Keratinocyte (primary cell): ENCODE measurements around the gene P2RY2. TPM values are rescaled to one million over a fixed set of nuclear protein-coding genes. Genes with fewer than 3 reads are reported as not detected.
A peak's percentile ranks its signal among the peaks of the same experiment; 100 is the strongest.

Source experiments
- DNase-seq: peaks from one replicate; pipeline ENCODE4 v3.0.0-alpha.2; 2011; ENCODE audit warnings: low read depth, missing footprints, low spot score
- FAIRE-seq: peaks from 2 replicates; lab custom pipeline; 2011; peaks lifted over from hg19 to GRCh38; lab: Jason Lieb, UNC
- H2AFZ ChIP-seq: 2 replicates; pipeline ENCODE4 v1.6.0; 2012; ENCODE audit warnings: low read length, control low read depth, inconsistent platforms; ENCODE audit not compliant: control insufficient read depth
- H3K27ac ChIP-seq: 2 replicates; pipeline ENCODE4 v1.5.1; 2011; ENCODE audit warnings: low read length; ENCODE audit not compliant: control insufficient read depth, insufficient read depth
- H3K27me3 ChIP-seq: 3 replicates; pipeline ENCODE4 v1.6.0; 2011; ENCODE audit warnings: low read length; ENCODE audit not compliant: control insufficient read depth, insufficient read depth; ENCODE audit errors: extremely low read depth
- H3K36me3 ChIP-seq, 2 experiments: 2 replicates in 1 of 2; 3 replicates in 1 of 2; pipeline ENCODE4 v1.5.1; 2011; ENCODE audit warnings: low read length in 2 of 2, mild to moderate bottlenecking in 1 of 2; ENCODE audit not compliant: control insufficient read depth in 2 of 2, insufficient read depth in 2 of 2; ENCODE audit errors: extremely low read depth in 1 of 2
- H3K4me1 ChIP-seq: 3 replicates; pipeline ENCODE4 v1.5.1; 2011; ENCODE audit warnings: low read length; ENCODE audit not compliant: control insufficient read depth, insufficient read depth; ENCODE audit errors: extremely low read depth
- H3K4me2 ChIP-seq: 3 replicates; pipeline ENCODE4 v1.6.0; 2011; ENCODE audit warnings: low read depth, low read length; ENCODE audit not compliant: control insufficient read depth, insufficient read depth; ENCODE audit errors: extremely low read depth
- H3K4me3 ChIP-seq, 3 experiments: fragments of 200-600 bp in 1 of 3; sonication (generic) in 1 of 3; 2 replicates in 2 of 3; 3 replicates in 1 of 3; pipeline ENCODE4 v1.5.1; 2011 to 2016; ENCODE audit warnings: low read length in 3 of 3, mild to moderate bottlenecking in 3 of 3, control low read depth in 2 of 3, inconsistent platforms in 1 of 3, low read depth in 1 of 3, mixed read lengths in 1 of 3, mixed run types in 1 of 3, moderate library complexity in 1 of 3; ENCODE audit not compliant: control insufficient read depth in 2 of 3, insufficient read depth in 2 of 3; ENCODE audit errors: extremely low read depth in 1 of 3
- H3K79me2 ChIP-seq: 2 replicates; pipeline ENCODE4 v1.6.0; 2012; ENCODE audit warnings: low read length; ENCODE audit not compliant: control insufficient read depth, insufficient read depth
- H3K9ac ChIP-seq: 3 replicates; pipeline ENCODE4 v1.6.0; 2011; ENCODE audit warnings: low read length; ENCODE audit not compliant: control insufficient read depth, insufficient read depth; ENCODE audit errors: extremely low read depth
- H3K9me1 ChIP-seq: 3 replicates; pipeline ENCODE4 v1.6.0; 2011; ENCODE audit warnings: low read length; ENCODE audit not compliant: control insufficient read depth, insufficient read depth; ENCODE audit errors: extremely low read depth
- H3K9me3 ChIP-seq: 2 replicates; pipeline ENCODE4 v1.5.1; 2012; ENCODE audit warnings: low read depth, low read length; ENCODE audit not compliant: control insufficient read depth
- H4K20me1 ChIP-seq: 3 replicates; pipeline ENCODE4 v1.6.0; 2011; ENCODE audit warnings: low read length; ENCODE audit not compliant: control insufficient read depth, insufficient read depth; ENCODE audit errors: extremely low read depth
- CTCF ChIP-seq, 3 experiments: IDR thresholded peaks in 1 of 3; conservative IDR thresholded peaks in 1 of 3; optimal IDR thresholded peaks in 1 of 3; 2 replicates in 2 of 3; 3 replicates in 1 of 3; pipeline versions ENCODE3 to v1.5.1; 2011; ENCODE audit warnings: low read length in 3 of 3, mild to moderate bottlenecking in 3 of 3, moderate library complexity in 2 of 3, control low read depth in 1 of 3, inconsistent platforms in 1 of 3; ENCODE audit not compliant: insufficient read depth in 2 of 3; ENCODE audit errors: extremely low read depth in 1 of 3
- EZH2 ChIP-seq: IDR thresholded peaks from one replicate; pipeline ENCODE4 v1.6.1; 2012; ENCODE audit warnings: inconsistent platforms, mild to moderate bottlenecking, low read length, moderate library complexity
- dilution Hi-C: fragments of 300-500 bp; cut with MboI; formaldehyde crosslinking; loops from one replicate; pipeline ENCODE4 v1.7.0; 2020; ENCODE audit warnings: low sequenced_read_pairs; ENCODE audit not compliant: extremely low pct_ligation_motif_present
- polyA plus RNA-seq, 5 experiments: library from polyadenylated mRNA; depleted of rRNA in 3 of 5; stranded (reverse) in 3 of 5; stranded (forward) in 1 of 5; unstranded in 1 of 5; fragments of >200 nt; gene quantifications; 1 replicate in 1 of 5; 2 replicates in 3 of 5; 3 replicates in 1 of 5; pipeline versions ENCODE4 v1.2.1 to v1.2.3, GENCODE V29; 2011 to 2012; ENCODE audit warnings: missing spikeins in 2 of 5, low read depth in 1 of 5, low replicate concordance in 1 of 5

P2RY2 gene
- polyA plus RNA-seq, 1 donor (not counting 4 experiments of a cell fraction or from before 2014, with no cell fraction given) = 5.1 TPM

GRCh38 chr11:73177380-73177777, 40.7 kb upstream of the P2RY2 start:
- Histone ChIP-seq H3K9me1 (peaks cover 2% of the 10 kb centered on the region), H3K4me2 (peak overlapping the region; percentile 54)
- DNase-seq = no peak

GRCh38 chr11:73177778-73178539, 40.1 kb upstream of the P2RY2 start:
- FAIRE-seq (peak; percentile 88), DNase-seq (no peak)
- H3K79me2 ChIP-seq = no peaks in the 10 kb centered on the region
- peaks cover 2% of the 10 kb centered on the region for H3K9me1 ChIP-seq
- H3K36me3 ChIP-seq = no peaks in the 10 kb centered on the region
- H3K4me1 ChIP-seq = peaks cover 20% of the 10 kb centered on the region
- H3K4me2 ChIP-seq = peak overlapping the region; percentile 54
- peak overlapping the region; percentile 20 for H2AFZ ChIP-seq
- no peaks in the 10 kb centered on the region for H4K20me1 ChIP-seq
- no peaks in the 10 kb centered on the region for H3K9me3 ChIP-seq
- H3K9ac ChIP-seq = peak overlapping the region; percentile 6
- no peaks in the 10 kb centered on the region for H3K27me3 ChIP-seq
- TF ChIP-seq EZH2 = no peak
- TF ChIP-seq CTCF (optimal IDR thresholded peaks at IDR 0.05 in 1 of 3, IDR thresholded peaks at IDR 0.05 in 1 of 3, conservative IDR thresholded peaks at IDR 0.05 in 1 of 3; ENCODE audit: extremely low read depth in 1 of 3, insufficient read depth in 2 of 3, low read length in 3 of 3) = peak; percentile 80 to 97 (median 83)
- H3K4me3 ChIP-seq = no peak overlapping the region
- H3K27ac ChIP-seq = peak overlapping the region; percentile 31
- dilution Hi-C loops = loop anchor here (5.0 kb wide), 1 partner anchor 59 kb away; no protein-coding TSS in a partner anchor

More at GRCh38 chr11:73177380-73177777, 40.7 kb upstream of the P2RY2 start:
- Histone ChIP-seq H3K36me3 (no peaks in the 10 kb centered on the region), H4K20me1 (no peaks in the 10 kb centered on the region), H3K27me3 (no peaks in the 10 kb centered on the region), H3K27ac (peak overlapping the region; percentile 31), H3K9ac (peak overlapping the region; percentile 6), H3K79me2 (no peaks in the 10 kb centered on the region), H3K9me3 (no peaks in the 10 kb centered on the region), H3K4me1 (peaks cover 20% of the 10 kb centered on the region), H3K4me3 (peak overlapping the region in 1 of 3 experiments; percentile 8), H2AFZ (peak overlapping the region; percentile 20)
- FAIRE-seq = no peak
- TF ChIP-seq EZH2 (no peak), CTCF (optimal IDR thresholded peaks at IDR 0.05 in 1 of 3, IDR thresholded peaks at IDR 0.05 in 1 of 3, conservative IDR thresholded peaks at IDR 0.05 in 1 of 3; ENCODE audit: extremely low read depth in 1 of 3, insufficient read depth in 2 of 3, low read length in 3 of 3) (no peak)
- dilution Hi-C loops = loop anchor here (5.0 kb wide), 1 partner anchor 60 kb away; no protein-coding TSS in a partner anchor
